NCI-H2107 treated with DMSO at 0.1 percent for 48 hours (cell line): ENCODE measurements around the gene MUL1.
"Not testable (repeated sequence)": the region's sequence is repeated elsewhere in the genome, so short reads cannot be mapped to it uniquely, and the experiment has no call there.

Experiments
- DNase-seq: peaks from one replicate; lab custom pipeline; 2025; ENCODE audit not compliant: unreplicated experiment; lab: John Stamatoyannopoulos, UW

The MUL1 gene

DNA sequence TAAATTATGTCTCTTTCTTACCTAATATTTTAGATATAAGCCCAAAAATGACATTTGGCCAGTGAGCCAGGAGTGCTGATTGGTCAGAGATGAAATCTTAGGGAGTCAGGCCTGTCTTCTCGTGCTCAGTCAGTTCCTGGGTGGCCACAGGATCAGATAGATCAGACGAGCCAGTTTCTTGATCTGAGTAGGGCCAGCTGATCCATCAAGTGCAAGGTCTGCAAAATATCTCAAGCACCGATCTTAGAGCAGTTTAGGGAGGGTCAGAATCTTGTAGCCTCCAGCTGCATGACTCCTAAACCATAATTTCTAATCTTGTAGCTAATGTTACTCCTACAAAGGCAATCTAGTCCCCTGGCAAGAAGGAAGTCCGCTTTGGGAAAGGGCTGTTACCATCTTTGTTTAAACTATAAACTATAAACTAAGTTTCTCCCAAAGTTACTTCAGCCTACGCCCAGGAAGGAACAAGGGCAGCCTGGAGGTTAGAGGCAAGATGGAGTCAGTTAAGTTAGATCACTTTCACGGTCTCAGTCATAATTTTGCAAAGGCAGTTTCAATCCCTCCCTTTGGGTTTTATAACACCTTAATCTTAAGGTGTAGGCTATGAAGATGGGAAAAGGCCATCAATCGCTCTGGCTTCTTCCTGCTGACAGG lies 11.8 kb upstream of the MUL1 start:
- not testable (repeated sequence) for DNase-seq

DNA sequence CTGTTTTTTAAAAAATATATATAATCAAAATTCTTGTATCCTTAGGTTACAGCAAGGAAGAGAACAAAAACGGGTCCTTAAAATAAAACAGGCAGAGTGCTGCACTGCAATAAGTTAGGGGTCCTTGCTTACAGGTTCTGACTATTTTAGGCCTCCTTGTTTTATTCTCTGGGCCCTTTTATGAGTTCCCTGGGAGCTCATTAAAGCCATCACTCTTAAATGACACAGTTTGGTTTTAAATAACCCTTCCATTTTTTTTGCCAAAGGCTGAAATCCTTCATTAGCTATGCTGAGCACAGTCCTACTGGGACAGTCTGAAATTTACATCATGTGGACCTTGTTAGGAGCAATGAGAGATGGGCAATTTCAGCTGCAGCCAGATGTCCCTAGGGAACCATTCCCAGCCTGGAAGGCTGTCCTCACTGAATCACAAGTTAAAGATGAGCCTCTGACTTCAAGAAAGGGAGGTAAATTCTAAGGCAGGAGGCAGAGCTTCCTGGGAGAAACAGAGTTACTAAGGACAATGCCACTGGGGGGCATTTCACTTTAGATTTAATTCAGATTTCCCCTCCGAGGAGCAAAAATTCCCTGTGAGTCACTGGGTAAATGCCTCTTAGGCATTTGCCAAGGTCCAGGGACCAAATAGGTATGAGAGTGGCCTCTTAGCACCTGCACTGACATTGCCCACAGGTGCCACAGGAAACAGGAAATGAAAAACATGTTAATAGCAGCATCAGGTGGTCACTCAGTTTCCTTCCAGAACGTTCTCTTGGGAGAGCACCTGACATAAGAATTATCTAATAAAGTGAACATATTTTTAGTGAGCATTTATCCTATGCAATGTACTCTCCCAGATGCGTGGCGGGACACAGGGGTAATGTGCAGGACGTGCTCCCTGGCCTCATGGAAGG lies 3.8 kb upstream of the MUL1 start:
- DNase-seq, result no peak

DNA sequence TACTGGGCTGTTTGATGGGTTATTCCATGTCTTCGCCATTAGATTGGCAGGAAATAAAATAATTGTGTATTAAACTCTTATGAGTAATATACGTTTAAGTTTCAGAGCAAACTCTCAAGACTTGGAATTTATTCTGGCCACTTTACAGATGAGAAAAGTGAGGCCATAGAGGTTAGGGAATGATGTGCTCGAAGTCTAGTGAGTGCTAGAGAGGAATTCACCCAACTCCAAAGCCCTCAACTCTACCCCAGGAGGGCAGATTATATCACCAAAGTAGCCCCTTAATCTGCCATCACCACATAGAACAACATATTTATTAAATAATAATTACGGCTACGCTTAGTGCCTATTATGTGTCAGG lies 440 bp upstream of the MUL1 start:
- no peak for DNase-seq

DNA sequence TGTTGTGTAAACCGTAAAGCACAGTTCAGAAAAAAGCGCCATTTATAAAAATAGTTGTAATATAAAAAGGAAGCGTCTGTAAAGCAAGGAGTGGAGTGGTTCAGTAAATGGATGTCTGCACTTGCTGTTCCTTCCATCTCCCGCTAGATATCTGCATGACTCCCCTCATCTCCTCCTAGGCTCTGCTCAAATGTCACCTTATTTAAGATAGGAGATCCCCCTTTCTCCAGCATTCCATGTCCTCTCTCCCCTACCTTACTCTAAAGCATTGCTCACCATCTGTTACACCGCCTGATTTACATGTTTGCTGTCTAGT lies 745 bp downstream of the MUL1 start:
- DNase-seq, result no peak

DNA sequence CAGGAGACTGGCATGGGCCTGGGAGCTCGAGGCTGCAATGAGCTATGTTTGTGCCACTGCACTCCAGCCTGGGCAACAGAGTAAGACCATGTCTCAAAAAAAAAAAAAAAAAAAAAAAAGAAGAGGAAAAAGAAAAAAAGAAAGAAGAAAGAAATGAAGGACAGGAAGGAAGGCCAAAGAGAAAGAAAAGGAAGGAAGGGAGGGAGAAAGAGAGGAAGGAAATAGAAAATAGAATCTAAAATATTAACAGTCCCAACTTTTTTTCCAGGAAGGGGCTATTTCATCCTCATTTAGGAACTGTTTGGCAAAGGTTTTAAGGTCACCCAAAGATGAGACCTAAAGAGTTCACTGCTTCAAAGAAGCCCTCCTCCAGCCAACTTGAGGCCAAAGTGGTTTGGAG lies 2.5 kb downstream of the MUL1 start:
- DNase-seq, result no peak

DNA sequence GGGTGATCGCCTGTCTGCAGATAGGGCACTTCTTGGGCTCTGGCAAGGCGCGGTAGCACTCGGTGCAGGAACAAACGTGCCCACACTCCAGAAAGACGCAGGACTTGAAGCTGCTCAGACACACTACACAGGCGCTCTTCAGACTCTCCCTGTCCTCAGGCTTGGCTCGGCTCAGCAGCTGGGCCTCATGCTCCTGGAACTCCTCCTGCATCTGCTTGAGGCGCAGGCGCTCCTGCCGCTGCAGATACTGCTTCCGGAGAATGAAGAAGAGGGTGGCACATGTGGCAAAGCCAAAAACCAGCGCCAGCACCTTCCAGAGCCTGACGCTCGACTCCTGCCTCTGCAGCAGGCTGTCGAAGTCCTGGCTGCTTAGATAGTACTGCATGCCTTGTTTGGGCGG lies 7.2 kb downstream of the MUL1 start:
- no peak for DNase-seq

DNA sequence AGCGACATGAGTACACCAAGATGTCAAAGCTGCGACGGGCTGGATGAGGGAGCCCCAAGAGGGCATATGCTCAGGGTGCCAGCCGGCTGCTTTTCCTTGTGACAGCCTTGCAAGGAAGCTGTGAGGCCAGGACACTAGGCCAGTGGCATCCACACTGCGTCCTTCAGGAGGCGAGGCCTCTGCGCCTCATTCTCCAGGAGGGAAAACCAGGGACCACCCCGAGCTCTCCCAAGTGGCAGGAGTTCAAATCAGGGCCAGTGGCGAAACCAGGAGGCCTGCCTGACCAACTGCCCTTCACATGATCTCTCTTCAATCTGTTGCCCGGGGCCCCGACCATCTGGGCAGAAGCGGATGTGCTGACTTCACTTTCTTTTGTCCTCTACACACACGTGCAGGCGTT lies 8.2 kb downstream of the MUL1 start:
- DNase-seq, result no peak

DNA sequence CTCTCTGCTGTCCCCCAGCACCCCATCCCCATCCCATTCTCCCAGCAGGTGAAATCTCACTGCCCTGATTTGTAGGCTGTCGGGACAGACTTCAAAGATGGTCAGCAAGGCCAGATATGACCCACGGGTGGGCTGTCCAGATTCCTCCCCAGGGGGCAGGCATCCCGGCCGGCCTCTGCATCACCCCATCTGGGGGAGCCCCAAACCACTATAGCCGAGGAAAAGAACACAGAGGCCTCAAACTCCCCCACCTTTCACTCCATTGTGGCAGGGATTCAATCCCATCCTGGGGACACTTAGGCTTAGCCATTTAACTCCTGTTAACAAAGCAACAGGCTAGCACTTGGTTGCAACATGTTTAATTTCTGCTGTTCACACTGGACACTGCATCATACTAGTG lies 8.8 kb downstream of the MUL1 start:
- DNase-seq, result no peak

DNA sequence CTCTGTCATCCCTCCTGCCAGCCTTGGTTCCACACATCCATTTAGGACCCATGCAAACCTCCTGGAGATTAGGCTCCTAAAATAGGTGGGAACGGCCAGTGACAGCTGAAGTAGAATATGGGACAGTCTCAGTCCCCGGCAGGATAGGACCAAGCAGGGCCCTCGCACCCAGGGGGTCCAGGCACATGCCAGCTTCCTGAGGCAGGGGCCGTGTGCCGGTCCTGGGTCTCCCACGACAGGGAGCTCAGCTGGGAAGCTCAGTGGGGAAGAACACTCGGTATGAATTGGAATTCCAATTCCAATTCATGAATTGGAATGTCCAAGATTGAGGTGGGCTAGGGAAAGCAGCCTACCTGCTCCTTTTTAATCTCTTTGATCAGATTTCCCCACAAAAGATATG lies 9.8 kb downstream of the MUL1 start:
- no peak for DNase-seq

DNA sequence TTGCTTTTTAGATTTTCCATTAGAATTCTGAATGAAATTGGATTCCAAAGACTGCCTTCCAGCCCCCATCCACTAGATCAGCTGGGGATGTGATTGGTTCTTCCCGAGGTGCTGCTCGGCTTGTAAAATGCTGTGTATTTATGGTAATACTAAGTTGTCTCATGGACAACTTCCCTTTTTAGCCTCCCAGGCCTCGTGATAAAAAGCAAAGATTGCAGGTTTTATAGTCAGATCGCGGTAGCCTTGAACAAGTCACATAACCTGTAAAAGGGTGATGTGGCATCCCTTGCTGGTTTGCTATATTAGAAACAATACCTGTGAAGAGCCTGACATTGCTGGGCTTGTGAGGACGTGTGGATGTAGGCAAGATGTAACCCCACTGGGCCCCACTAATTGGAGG lies 10.4 kb downstream of the MUL1 start:
- DNase-seq, result no peak

DNA sequence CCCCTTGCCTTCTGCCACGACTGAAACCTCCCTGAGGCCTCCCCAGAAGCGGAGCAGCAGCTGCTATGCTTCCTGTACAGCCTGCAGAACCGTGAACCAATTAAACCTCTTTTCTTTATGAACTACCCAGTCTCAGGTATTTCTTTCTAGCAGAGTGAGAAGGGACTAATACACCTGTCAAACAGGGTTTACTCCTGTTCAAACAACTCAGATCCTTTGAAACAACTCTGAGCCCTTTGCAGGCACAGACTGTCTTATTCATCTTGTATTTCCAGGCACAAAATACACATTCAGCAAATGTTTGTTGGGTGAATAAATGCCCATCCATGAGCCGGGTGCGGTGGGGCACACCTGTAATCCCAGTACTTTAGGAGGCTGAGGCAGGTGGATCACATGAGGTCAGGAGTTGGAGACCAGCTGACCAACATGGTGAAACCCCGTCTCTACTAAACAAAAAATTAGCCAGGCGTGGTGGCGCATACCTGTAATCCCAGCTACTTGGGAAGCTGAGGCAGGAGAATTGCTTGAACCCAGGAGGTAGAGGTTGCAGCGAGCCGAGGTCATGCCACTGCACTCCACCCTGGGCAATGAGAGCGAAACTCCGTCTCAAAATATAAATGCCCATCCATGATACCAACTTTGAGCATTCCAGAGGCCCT lies 11.1 kb downstream of the MUL1 start:
- not testable (repeated sequence) for DNase-seq

DNA sequence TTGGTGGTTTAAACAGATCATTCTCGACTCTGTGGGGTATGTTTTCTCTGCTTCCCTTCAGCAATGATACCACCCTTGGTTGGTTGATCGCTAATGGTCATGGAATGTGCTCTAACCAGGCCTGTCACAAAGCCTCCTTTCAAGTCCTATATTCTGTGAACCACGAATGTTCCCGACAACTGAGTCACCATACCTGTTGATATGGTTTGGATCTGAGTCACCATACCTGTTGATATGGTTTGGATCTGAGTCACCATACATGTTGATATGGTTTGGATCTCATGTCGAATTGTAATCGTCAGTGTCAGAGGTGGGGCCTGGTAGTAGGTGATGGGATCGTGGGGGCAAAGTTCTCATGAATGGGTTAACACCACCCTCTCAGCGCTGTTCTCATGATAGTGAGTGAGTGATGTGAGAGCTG lies 11.7 kb downstream of the MUL1 start:
- no peak for DNase-seq

DNA sequence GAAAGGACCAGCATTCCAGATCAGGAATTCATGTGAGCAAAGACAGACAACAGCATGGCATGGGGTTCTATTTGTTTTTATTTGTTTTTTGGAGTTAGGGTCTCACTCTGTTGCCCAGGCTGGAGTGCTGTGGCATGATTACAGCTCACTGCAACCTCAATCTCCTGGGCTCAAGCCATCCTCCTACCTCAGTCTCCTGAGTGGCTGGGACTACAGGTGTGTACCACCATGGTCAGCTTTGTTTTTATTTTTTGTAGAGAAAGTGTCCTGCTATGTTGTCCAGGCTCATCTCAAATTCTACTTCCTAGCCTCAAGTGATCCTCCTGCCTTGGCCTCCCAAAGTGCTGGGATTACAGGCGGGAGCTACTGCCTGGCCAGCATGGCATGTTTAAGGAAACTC lies 12.3 kb downstream of the MUL1 start:
- no peak for DNase-seq

DNA sequence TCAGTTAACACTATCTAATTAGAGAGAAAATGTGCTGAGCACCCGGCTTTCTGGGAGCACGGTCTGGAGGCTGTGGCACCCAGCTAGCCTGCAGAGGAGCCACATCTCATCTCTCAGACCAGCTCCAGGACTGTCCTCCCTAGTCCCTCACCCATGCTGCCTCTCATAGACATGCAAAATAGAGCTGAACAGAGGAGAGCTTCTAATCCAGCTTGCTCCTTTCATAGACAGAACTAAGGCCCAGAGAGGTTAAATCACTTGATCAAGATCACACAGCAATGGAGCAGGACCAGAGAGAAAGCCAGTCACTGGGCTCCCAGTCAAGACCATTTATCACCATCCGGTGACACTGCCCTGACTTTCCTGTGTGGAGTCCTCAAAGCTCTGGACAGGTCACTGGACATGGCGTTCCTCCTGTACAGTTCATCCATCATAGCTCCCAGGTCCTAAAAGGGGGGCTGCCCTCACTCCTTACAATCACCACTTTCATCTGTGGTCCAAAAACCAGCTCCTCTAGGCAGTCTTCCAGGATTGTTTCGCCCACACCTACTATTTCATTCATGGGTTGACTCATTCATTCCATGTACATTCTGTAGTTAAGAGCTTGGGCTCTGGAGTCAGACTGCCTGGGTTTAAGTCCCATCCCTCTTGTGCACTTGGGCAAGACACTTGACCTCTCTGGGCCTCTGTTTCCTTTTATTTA lies 13.2 kb downstream of the MUL1 start:
- no peak for DNase-seq

DNA sequence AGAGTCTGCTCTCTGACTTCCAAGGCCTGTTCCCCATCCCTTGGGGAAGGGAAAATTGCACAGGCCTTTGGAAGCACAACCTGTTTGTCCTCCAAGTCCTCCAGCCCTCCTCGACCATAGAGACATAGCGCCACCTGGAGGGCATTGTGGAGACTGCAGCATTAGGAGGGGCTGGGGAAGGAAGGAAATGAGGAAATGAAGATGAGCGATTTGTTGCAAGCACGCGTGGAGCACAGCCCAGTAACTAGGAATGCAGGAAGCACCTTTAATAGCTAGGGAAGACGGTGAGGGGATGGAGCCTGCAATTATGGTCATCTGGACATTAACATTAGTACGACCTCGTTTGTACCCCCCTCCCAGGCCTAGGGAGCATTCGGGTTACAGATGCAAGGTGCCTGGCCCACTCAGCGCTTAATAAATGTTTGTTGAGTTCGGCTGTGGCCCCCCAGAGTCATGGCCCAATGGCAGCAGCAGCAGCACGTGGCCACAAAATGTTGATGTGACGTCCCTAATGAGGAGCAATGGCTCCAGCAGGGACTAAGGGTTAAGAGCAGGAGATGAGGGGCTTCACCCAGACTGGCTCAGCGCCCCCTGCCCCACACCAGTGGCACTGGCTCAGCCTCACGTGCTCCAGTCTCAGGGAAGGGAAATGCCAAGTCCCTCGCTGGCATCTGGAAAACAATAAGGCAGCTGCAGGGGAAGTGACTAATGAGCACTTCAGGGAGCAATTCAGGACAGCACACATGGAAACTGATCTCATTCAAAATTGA lies 13.9 kb downstream of the MUL1 start:
- peak; percentile 71 for DNase-seq

DNA sequence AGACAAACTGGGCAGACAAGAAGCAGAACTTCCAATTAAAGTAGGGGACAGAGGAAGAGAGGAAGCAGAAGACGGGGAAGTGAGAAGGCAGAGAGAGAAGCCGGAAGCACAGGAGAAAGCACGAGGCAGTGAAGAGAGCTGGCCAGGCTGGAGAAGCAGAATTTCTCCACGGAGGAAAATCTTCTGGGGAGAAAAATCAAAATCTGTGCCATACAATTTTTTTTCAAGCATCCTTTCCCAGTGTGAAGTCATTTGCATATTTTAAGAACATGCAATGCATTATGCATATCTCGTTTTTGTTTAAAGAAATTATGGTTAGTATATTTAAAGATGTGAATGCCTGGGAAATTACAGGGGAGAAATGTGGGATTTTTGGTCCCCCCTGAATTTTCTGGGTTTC lies 14.6 kb downstream of the MUL1 start:
- no peak for DNase-seq

DNA sequence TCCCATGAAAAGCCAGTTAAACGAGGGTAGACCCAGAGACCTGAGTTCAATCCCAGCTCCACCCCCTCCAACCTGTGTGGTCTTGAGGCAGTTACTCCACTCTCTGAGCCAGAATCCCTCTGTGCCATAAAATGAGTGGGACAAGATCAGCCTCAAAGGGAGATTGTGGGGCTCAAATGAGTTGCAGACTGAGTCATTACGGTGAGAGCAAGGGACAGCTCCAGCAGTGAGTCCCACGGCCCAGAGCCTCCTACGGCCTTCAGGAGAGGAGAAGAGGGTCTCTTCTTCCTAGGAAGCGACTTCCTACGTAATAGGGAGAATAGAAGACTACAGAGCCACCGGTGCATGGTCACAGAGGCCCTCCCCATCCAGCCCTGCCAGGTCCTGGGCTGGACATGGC lies 15.2 kb downstream of the MUL1 start:
- DNase-seq, result no peak

DNA sequence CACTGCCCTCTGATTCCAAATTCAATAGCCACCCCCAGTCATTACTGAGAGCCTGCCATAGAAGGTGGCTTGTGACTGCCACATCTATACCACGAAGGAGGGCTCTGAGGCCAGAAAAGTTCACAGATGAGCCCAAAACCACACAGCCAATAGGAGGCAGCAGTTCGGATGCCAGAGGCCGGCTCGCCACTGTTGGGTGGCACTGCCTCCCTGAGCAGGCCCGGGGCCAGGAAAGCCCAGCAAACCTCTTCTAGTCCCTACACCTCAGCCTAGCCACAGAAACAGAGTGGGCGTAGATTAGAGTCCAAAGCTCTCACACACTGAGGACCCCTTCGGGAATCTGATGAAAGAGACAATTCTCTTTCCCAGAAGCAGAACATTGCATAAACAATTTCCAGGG lies 16.1 kb downstream of the MUL1 start:
- no peak for DNase-seq

DNA sequence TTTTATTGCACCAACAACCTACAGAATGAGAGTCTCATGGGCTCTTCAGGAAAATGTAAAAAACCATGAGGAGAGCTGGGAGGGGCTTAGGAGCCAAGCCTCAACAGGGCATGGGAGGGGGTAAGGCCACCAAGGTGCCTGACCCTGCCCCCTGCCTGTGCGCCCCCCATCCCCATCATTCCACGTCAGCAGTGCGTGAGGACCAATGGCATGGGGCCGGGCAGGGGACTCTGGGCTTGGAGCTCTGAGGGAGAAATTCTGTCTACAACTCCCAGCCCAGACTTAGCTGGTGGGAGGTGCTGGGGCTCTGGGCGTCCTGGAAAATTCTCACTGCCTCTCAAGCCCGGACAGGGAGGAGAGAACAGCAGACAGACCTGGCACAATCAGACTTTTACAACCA lies 16.8 kb downstream of the MUL1 start:
- DNase-seq, result no peak

DNA sequence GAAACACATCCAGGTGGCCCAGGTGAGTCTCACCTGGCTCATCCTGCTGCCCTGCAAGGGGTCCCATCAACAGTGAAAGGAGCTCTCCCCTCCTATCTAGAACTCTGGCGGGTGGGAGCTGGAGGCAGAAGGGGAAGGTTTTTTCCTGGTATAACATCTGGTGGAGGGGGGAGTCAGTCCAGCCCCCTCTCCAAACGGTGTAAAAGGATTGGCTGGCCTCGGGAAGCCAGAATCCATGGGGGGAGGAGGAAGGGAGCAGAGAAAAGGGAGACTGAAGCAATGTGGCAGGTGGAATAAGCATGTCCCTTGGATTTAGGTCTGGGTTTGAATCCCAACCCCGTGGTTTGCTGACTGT lies 20.7 kb downstream of the MUL1 start:
- DNase-seq, result no peak
